ACC112 (cell line): ENCODE data around the gene HRCT1.
"Not testable (repeated sequence)": the region's sequence is repeated elsewhere in the genome, so short reads cannot be mapped to it uniquely, and the experiment has no call there.

ENCODE experiments used
- H2AFZ ChIP-seq: fragments of 200-600 bp; sonication (generic); one replicate; pipeline ENCODE4 v1.6.0; 2017; ENCODE audit warnings: antibody characterized with exemption, low read length; ENCODE audit not compliant: unreplicated experiment
- H3K27ac ChIP-seq: fragments of 200-600 bp; sonication (generic); 2 replicates; pipeline ENCODE4 v1.5.1; 2014; ENCODE audit warnings: low read depth, mild to moderate bottlenecking, antibody characterized with exemption, low read length, moderate library complexity
- H3K27me3 ChIP-seq: fragments of 200-600 bp; sonication (generic); 2 replicates; pipeline ENCODE4 v1.6.1; 2014; ENCODE audit warnings: mild to moderate bottlenecking, antibody characterized with exemption, low read length, moderate library complexity, mixed read lengths; ENCODE audit not compliant: insufficient read depth
- H3K36me3 ChIP-seq: fragments of 200-600 bp; sonication (generic); 2 replicates; pipeline ENCODE4 v1.6.1; 2016; ENCODE audit warnings: mild to moderate bottlenecking, antibody characterized with exemption, low read length, moderate library complexity, mixed read lengths; ENCODE audit not compliant: insufficient read depth
- H3K4me1 ChIP-seq: fragments of 200-600 bp; sonication (generic); one replicate; pipeline ENCODE4 v1.6.1; 2016; ENCODE audit warnings: low read length, mixed read lengths; ENCODE audit not compliant: insufficient read depth, unreplicated experiment, control insufficient read depth
- H3K4me3 ChIP-seq: fragments of 200-600 bp; sonication (generic); 2 replicates; pipeline ENCODE4 v1.5.1; 2014; ENCODE audit warnings: mild to moderate bottlenecking, low read depth, low read length
- H3K79me2 ChIP-seq: fragments of 200-600 bp; sonication (generic); one replicate; pipeline ENCODE4 v1.6.0; 2016; ENCODE audit warnings: low read length; ENCODE audit not compliant: control insufficient read depth, unreplicated experiment, insufficient read depth

The HRCT1 gene

DNA sequence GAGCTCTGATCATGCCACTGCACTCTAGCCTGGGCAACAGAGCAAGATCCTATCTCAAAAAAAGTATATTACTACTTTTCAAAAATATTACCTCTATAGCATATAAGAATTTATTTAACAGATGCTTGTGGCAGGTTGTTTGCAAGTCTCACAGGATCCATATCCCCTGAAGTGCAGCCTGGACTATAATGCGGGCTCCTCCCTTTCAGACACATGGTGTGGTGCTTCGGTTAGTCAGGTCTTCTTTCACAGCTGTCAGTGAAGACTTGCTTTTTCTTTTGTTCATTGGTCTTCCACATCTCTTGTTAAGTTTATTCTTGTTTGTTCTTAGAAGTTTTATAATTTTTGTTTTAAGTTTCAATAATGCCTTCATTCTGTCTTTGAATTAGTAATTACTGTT is 9.4 kb upstream of the HRCT1 start:
- Histone ChIP-seq H2AFZ (no peak overlapping the region), H3K4me1 (no peaks in the 10 kb centered on the region), H3K36me3 (no peaks in the 10 kb centered on the region), H3K27me3 (no peaks in the 10 kb centered on the region), H3K4me3 (no peak overlapping the region), H3K79me2 (no peaks in the 10 kb centered on the region), H3K27ac (no peak overlapping the region)

DNA sequence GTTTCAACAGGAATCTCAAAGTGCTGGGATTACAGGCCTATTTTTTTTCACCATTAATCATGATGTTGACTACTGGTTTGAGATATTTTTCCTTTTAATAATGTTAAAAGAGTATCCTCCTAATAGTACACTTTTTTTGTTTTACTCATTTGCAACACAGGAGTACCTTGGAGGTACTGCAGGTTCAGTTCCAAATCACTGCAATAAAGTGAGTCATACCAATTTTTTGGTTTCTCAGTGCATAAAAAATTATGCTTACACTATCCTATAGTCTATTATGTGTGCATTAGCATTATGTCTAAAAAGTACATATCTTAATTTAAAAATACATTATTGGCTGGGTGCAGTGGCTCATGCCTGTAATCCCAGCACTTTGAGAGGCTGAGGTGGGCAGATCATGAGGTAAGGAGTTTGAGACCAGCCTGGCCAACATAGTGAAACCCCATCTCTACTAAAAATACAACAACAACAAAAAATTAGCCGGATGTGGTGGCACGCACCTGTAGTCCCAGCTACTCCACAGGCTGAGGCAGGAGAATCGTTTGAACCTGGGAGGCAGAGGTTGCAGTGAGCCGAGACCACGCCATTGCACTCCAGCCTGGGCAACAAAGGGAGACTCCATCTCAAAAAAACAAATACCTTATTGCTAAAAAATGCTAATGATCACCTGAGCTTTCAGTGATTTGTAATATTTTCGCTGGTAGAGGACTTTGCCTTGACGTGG is 8.5 kb upstream of the HRCT1 start:
- H3K4me3 ChIP-seq, H3K36me3 ChIP-seq, H3K4me1 ChIP-seq, H3K27me3 ChIP-seq, H3K27ac ChIP-seq, H3K79me2 ChIP-seq, H2AFZ ChIP-seq: not testable (repeated sequence)

GRCh38 chr9:35898337-35898736 is 7.7 kb upstream of the HRCT1 start:
- no peaks in the 10 kb centered on the region for H3K79me2 ChIP-seq
- no peak overlapping the region for H3K4me3 ChIP-seq
- H3K27me3 ChIP-seq: no peaks in the 10 kb centered on the region
- H3K36me3 ChIP-seq: no peaks in the 10 kb centered on the region
- H3K27ac ChIP-seq: no peak overlapping the region
- H3K4me1 ChIP-seq: peaks cover 9% of the 10 kb centered on the region
- H2AFZ ChIP-seq: no peak overlapping the region

GRCh38 chr9:35899021-35899420 is 7.0 kb upstream of the HRCT1 start:
- H3K79me2 ChIP-seq: no peaks in the 10 kb centered on the region
- H3K36me3 ChIP-seq: no peaks in the 10 kb centered on the region
- no peak overlapping the region for H3K4me3 ChIP-seq
- H3K27ac ChIP-seq: no peak overlapping the region
- peaks cover 12% of the 10 kb centered on the region for H3K4me1 ChIP-seq
- H2AFZ ChIP-seq: no peak overlapping the region
- no peaks in the 10 kb centered on the region for H3K27me3 ChIP-seq

DNA sequence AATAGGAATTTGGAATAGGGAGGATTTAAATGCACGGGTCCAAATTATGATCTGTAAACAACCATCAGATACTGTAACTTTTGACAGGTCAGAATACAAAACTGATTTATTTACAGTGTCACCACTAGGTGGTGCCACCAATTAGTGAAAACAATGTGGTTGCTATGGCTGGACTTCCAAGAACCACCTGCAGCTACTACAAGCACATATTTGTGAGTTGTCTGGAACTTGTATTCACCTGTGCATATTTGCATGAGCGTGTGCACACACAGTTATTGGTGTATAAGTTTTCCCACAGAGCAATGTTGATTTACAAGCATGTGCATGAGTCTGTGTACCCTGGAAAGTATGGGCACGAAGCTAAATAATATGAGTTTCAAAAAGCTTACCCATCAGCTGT is 3.0 kb upstream of the HRCT1 start:
- Histone ChIP-seq H2AFZ (peak overlapping the region; percentile 20), H3K27ac (no peak overlapping the region), H3K79me2 (no peaks in the 10 kb centered on the region), H3K27me3 (no peaks in the 10 kb centered on the region), H3K36me3 (no peaks in the 10 kb centered on the region), H3K4me3 (no peak overlapping the region), H3K4me1 (peaks cover 50% of the 10 kb centered on the region)

DNA sequence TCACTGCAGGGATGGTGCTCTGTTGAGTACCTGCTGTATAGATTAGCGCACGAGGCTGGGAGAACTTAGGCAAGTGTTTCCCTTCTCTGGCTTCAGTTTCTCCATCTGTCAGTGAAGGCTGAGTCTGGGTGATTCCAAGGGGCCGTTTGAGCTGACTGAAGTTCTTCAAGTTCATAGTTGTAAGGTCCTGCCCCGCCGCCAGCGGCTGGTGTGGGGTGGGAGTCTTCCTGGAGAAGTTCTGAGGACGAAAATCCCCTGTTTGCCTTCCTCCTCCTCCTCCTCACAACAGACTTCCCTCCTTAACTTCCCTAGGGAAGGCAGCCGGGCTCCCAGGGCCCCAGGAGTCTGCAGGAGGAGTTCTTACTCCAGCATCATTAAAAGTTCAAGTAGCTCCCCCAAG is 1.7 kb upstream of the HRCT1 start:
- Histone ChIP-seq H3K79me2 (no peaks in the 10 kb centered on the region), H3K4me3 (no peak overlapping the region), H3K36me3 (no peaks in the 10 kb centered on the region), H2AFZ (no peak overlapping the region), H3K27ac (peak overlapping the region; percentile 99; the same call in 1 of the 2 replicates), H3K4me1 (peaks cover 63% of the 10 kb centered on the region), H3K27me3 (no peaks in the 10 kb centered on the region)

DNA sequence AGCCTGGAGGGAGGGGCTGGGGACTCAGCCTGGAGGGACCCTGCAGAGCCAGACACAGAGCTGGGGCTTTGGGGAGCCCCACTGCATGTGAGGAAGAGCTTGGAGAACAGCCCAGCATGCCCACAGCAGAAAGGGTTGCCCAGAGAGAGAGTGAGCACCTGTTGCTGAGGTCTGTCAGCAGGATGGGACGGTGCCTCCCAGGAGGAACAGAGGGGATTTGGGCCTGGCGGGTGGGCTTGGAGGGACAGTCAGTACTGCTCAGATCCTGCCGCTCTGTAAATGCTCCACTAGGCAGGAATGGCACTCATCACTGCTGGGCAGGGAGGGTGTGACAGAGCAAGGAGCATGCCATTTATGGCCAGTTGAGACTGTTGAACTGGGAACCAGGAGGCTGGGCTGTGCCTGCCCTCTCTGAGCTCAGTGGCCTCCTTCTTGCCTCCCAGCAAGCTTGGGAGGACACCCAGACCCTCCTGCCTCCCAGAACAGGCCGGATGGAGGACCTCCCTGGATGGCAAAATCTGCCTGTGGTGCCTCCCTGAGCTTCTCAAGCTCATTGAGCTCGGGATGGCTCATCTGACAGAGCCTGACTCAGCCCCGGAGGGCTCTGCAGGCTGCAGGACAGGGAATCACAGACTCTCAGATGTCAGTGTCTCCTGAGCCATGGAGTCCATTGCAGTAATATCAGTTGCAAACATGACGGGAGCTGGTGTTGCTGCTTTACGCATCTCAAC is 786 bp upstream of the HRCT1 start:
- peak overlapping the region; percentile 61 for H3K4me3 ChIP-seq
- H3K27me3 ChIP-seq: no peaks in the 10 kb centered on the region
- H3K36me3 ChIP-seq: no peaks in the 10 kb centered on the region
- peak overlapping the region; percentile 30 for H2AFZ ChIP-seq
- H3K27ac ChIP-seq: peak overlapping the region; percentile 99
- peaks cover 70% of the 10 kb centered on the region for H3K4me1 ChIP-seq
- no peaks in the 10 kb centered on the region for H3K79me2 ChIP-seq

DNA sequence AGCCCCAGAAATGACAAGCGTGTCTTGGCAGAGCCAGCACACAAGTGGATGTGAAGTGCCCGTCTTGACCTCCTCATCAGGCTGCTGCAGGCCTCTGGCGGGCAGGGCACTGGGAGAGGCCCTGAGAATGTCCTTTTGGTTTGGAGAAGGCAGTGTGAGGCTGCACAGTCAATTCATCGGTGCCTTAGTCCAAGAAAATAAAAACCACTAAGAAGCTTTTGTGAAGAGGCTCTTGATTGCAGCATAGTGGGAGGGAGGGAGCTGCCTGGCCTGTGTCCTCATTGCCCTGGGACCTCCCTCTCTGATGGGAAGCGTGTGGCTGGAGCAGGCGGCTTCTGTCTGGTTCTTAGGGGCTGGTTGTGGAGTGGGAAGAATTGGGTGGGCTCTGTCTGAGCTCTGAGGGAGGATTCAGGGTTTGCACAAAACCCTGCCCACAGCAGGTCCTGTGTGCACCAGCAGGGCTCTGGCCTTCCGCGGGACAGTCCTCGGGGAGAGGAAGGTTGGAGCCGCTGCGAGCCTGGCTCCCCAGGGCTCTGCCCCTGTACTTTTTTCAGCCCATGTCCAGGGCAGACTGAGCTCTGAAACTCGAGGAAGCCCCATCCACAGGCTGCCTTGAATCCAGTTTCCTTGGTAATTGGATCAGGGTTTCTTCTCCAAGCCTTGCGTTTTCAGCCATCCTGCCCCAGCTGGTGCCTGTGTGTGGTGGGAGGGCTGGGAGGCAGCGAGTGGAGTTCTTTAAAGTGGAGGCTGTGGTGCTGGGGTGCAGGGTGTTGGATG is 1.1 kb downstream of the HRCT1 start:
- peaks cover 83% of the 10 kb centered on the region for H3K4me1 ChIP-seq
- no peaks in the 10 kb centered on the region for H3K27me3 ChIP-seq
- H2AFZ ChIP-seq: no peak overlapping the region
- no peaks in the 10 kb centered on the region for H3K36me3 ChIP-seq
- peak overlapping the region; percentile 99 for H3K27ac ChIP-seq
- peak overlapping the region; percentile 58 for H3K4me3 ChIP-seq
- H3K79me2 ChIP-seq: no peaks in the 10 kb centered on the region

DNA sequence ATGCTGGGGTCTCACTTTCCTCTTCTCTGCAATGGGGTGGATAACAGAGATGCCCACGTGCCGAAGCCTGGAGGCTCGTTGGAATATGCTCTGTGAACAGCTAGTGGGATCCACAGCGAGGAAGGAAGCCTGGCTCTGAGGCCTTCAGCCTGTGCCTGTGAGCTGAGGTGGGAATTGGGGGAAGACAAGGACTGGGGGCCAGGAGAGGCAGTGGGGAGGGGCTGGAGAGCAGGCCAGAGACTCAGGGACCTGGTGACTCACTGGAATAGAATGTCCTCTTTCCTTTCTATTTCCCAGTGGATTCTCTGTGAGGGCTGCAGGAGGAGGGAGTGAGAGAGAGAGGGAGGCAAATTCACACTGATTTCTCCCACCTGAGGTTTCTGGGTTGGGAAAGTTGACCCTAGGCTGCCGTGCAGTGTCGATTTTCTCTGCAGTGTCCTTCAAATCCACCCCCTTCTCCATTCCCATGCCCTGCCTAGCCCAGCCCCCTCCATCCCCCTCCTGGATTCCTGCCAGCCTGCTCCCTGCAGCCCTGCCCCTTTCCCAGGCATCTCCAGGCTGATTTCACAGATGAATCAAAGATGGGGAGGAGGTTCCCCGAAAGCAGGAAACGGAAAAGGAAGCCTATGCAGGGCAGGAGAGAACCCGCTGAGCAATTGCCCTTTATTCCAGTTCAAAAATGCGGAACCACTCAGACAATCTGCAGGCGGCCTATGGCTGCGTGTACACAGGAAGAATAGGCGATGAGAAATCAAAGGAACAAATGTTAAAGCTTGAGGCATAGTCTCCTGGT is 1.9 kb downstream of the HRCT1 start:
- no peaks in the 10 kb centered on the region for H3K27me3 ChIP-seq
- peak overlapping the region; percentile 58 for H3K4me3 ChIP-seq
- peaks cover 78% of the 10 kb centered on the region for H3K4me1 ChIP-seq
- no peaks in the 10 kb centered on the region for H3K36me3 ChIP-seq
- no peaks in the 10 kb centered on the region for H3K79me2 ChIP-seq
- H3K27ac ChIP-seq: peak overlapping the region; percentile 99
- H2AFZ ChIP-seq: peak overlapping the region; percentile 12

- Histone ChIP-seq H3K27me3 (no peaks in the 10 kb centered on the region), H3K4me1 (peaks cover 73% of the 10 kb centered on the region), H3K36me3 (no peaks in the 10 kb centered on the region), H3K4me3 (peak overlapping the region; percentile 28), H3K27ac (peak overlapping the region; percentile 99), H2AFZ (peak overlapping the region; percentile 12), H3K79me2 (no peaks in the 10 kb centered on the region)
Measured at GRCh38 chr9:35908504-35909125, 2.6 kb downstream of the HRCT1 start.
